ENCODE results near the gene RETREG2.

The RETREG2 gene

DNA sequence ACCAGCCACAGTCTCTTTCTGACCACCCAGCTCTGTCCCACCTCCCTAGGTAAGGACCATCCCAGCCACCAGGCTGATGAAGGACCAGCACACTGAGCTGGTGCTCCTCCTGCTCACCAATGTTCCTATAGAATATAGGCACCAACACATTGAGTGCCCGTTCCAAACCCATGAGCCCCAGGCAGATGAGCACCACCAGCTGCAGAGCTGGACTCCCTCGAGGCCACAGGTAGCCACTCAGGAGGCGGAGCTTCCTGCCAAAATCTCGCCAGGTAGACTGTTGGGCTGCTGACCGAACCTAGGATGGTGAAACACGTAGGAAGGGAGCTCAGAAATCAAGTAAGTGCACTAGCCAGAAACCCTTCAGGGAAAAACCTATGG is 38.5 kb downstream of the RETREG2 start:
- no peak for DNase-seq

DNA sequence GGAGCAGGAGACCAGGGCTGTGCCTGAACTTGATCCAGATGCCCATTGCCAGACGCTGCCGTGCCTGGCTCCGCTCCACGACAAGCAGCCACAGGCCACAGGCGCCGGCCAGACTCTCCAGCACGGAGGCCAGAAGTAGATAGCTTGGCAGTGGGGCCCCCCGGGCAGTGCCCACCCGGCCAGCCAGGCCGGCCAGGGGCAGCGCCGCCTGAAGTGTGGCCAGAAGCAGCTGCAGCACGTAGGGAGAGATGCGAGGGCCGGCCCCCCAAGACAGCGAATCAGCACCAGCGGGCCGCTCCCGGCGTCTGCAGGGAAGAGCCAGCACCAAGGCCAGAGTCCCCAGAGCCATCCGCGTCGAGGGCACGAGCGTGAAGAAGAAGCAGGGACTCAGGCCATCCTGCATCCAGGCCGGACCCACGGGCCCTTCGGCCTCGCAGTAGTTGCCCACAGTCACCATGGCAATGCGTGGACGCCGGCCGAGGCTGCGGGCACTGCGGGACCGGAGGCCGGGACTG is 40.2 kb downstream of the RETREG2 start:
- peak; percentile 73 for DNase-seq

DNA sequence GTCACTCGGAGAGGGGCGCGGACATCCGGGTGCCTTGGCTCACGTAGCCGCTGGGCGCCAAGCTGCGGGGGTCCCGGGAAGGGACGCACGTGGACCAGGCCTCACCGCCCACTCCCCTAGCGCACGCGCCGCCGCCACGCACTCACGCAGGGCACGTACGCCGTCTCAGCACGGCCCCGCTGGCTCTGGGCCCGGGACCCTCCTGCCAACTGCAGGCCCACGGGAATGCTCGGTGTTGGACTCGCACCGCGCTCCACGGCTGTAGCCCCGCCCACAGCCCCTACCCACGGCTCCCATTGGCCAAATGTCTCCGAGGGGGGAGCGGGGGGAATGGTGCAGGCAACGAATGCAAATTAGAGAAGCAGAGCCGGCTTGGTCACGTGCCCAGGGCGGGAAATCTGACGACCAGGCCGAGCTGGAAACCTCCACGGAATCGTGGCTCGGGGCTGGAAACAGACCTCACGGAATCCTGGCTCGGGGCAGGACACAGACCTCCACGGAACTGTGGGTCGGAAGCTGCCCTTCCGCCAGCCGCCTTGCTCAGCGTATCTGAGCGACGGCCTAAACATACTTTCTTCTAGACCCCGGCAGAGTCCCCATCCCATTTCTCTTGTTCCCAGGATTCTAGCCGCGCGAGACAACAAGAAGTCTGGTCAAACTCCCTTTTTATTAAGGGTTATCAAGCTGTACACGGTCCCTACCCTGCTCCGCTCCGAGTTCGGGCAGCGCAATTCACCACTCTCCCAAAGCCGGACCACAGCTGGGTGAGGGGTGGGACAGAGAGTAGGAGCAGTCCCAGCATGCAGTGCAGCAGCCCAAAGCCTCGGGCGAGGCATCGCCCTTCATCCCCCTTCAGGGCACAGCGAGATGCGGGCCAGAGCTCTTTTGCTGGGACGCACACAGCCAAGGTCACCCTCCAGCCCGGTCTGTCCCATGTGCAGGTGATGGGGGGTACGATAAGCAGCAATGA is 40.9 kb downstream of the RETREG2 start, which contains the start of gene ABCB6:
ABCB6 (minus strand) TSS at position 227 of the 970 bp plus-strand sequence. CDS start 285 bp downstream, outside the sequence.
- peak; percentile 90 for DNase-seq

DNA sequence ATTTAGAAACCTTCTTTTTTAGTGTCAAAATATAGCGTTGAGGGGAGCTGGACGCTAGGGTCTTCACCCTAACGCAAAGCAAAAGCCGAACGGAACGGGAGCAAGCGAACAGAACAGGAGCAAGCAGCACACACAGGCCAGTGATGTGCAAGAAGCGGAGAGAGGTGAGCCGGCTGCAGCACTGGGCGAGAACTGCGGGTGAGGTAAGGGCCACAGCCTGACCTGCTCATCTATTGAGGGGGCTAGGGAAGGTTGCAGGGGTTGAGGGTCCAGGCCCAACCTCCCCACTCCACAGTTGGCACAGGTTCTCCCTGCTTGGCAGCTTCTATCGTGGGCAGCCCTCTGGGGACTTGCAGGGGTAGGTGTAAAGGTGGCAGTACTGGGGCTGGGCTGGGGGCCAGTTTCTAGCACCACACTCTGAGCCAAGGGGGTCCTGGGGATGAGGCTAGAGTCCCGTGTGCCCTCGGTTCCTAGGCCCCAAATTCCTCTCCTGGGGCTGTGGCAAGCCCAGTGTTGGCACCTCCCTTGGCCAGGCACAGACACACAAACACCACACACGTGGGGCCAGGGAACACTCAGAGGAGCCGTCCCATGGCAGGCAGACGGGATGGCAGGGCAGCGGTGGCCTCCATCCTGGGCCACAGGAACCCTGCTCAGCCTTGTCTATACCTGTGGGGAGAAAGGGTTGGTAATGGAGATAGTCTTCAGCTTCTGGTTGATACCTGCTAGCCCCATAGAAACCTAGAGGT is 41.9 kb downstream of the RETREG2 start:
- DNase-seq, result no peak

DNA sequence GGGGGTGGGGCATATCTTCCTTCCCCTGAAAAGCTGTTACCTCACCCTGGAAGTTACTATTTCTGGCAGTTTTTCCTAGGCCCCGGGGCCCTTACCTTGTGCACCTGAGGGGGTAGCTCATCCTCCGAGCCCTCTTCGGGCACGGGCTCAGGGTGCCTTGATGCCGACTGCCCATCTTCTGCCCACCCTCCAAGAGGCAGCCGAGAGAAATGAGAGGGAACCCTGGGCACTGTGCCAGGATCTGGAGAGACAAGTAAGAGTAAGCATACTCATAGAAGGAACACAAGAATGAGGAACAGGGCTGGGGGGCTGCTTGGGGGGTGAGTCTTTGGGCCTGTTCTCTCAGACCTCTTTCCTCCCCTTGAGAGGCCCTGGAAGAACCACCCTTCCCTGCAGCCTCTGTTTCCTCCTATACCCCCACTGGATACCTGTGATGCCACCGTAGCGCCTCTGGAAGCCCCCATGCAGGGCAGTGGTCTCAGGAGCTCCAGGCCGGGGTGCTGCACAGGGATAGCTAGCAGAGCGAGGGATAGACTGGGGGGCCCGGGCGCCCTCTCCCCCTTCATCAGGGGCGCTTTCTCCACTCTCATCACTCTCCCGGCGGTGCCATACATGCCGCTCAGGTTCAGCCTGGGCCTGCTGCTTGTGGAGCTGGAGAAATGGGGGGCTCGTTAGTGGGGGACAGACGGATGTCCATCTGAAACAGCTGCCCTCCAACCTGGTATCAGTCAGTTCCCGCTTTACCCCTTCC is 42.8 kb downstream of the RETREG2 start:
- no peak for DNase-seq

DNA sequence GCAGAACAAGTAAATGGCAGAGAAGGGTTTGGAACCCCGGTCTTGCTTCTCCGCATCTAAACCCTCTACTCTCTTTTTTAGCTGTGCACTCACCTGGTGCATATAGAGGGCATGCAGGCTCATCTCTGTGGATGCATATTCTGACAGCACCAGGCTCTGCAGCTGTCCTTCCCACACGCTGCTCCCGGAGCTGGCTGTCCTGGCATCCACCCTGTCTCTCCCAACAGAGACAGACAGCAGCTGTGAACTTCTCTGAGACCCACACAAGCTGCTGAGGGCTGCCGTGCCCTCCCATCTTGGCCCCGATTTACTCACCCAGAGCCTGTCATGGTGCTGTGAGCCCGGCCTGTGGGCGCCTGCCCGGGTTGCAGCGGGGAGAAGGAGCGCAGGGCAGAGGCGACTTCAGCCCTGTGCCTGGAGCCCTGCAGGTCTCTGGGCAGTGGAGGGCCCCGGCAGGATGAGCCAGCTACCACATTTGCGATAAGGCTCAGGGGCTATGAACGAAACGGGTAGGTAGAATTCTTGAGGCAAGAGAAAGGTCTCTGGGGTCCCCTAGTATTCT is 44.0 kb downstream of the RETREG2 start:
- DNase-seq, result no peak

DNA sequence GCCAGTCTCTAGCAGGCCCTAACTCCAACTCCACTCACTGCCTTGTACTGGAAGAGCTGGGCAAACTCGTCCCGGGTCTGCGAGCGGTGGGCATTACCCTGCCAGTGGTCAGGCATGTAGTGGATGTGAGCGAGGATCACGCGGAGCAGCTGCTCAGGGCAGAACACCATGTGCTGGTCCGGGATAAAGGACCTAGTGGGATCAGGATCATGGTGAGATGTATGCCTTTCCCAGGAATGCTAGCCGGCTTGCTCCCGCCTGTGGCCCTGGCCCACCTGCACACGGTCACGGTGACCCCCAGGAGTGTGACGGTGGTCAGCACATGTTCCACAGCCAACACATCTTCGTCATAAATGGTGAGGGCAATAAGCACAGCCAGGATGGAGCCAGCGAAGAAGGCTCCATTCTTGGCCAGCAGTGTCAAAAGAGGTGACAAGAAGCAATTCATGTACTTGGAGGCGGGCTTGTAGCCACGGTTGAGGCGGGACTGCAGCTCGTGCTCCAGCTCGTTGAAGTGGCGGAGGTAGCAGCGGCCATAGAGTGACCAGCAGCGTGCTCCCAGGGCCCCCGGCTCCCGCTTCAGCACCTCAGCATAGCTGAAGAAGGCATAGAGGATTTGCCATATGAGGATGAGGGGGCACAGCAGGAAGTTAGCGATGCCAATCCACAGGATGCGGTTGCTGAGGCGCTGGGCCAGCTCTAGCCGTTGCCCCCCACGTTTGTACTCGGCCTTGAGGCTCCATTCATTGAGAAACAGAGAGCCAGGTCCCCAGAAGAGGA is 45.9 kb downstream of the RETREG2 start:
- no peak for DNase-seq

DNA sequence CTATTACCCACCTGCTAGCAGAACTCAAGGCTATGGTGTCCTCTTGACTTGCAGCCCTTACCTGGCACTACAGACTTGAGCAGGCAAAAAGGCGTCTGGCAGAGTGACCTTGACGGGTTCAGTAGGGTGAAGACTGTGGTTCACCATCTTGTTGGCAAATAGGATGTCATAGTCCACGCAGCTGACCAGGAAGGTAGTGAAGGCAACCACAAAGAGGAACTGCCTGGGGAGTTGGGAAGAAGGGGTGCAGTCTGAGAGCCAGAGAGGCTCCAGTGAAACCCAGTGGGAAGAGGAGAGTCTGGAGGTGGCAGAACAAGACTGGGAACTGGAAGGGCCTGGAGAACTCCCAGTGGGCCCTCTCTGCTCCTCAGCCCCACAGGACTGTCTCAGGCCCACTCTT is 47.3 kb downstream of the RETREG2 start:
- no peak for DNase-seq

DNA sequence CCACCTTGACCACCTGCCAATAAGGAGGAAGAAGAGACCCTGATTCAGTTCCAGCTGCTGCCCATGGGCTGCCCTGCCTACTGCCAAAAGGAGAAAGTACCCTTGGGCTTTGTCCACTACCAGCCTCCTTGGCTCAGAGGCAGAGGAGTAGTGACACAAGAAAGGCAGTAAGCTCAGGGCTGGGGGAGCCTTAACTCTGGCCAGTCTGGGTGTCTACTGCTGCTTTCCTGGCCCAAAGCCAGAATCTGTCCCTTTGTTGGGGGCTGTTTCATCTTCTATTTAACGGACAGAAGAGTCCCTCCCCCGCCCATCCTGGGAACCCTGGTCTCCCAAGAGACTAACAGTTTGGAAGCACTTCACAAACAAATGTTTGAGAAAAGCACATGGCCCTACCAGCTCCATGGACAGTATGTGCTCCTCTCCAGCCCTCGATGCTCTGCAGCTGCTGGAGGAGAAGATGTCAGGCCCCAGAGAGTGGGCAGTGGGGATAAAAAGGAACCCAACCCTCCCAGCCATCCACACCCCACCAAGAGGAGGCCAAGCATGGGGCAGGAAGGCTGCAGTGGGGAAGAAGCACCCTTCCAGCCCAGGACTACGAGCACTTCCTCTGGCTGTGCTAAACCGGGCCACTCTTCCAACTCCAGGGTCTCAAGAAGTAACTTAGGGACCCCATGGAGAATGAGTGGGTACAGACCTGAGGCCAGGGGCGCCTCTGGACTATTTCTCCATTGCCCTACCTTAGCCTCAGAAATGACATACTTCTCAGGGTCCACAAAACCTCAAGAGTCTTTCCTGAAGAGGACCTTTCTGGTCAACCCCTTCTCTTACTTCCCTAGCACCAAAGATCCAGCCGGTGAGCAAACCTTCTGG is 50.2 kb downstream of the RETREG2 start:
- no peak for DNase-seq

DNA sequence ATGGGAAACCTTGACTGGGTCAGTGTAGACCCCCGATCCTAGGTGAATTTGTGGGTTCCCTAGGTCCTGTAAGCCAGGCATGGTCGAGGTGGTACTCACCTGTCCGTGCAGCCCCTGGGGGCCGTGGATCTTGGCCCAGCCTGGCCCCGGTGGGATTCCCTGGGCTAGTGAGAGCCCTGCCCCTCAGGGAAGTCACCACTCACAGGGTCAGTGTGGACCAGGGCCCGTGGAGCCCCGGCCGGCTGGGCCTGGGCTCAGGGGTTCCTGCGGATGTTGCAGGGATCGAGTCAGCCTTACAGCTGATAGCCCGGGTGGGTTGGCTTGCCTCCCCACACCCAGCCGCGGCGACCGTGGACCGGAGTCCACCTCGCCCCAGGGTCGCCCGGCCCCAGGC is 50.8 kb downstream of the RETREG2 start:
- no peak for DNase-seq

DNA sequence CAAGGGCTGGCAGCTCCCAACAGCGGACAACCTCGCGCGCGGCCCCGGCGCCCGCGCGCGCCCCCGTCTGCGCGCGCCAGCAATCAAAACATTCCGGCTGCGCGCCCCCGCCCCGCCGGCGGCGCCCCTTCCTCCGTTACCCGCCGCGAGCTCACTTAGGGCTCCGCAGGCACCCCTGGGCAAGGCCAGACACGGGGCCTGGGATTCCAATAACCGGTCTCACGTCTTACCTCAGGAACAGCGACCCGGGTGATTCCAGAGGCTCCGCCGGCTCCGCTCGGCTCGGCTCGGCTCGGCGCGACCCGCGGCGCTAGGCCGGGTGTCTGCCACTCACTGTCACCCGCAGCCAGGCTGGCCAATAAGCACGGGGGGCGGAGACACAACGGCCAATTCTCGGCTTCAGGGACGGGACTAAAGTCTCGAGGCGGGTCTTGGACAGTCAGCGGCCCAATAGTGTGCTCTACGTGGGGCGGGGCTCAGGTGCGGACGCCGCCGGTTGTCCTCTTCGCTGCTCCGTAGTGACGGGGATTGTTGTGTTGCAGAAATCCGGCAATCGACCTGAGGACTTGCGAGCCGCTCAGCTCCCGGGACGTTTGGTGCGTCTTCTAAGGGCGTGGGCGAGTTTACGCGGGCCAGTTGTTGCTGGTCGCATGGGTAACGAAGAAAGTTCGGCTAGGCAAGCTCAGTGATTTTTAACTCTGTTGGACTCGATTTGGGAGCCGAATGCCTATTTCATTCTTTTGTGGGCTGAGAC is 51.4 kb downstream of the RETREG2 start, which contains the start of the genes ANKZF1 and ATG9A:
ANKZF1 (plus strand) TSS at position 502 of the 754 bp plus-strand sequence. CDS start 452 bp downstream, outside the sequence.
ATG9A (minus strand) TSS at position 332 of the 754 bp plus-strand sequence. CDS start 1,612 bp downstream, outside the sequence.
- peak; percentile 96 for DNase-seq

DNA sequence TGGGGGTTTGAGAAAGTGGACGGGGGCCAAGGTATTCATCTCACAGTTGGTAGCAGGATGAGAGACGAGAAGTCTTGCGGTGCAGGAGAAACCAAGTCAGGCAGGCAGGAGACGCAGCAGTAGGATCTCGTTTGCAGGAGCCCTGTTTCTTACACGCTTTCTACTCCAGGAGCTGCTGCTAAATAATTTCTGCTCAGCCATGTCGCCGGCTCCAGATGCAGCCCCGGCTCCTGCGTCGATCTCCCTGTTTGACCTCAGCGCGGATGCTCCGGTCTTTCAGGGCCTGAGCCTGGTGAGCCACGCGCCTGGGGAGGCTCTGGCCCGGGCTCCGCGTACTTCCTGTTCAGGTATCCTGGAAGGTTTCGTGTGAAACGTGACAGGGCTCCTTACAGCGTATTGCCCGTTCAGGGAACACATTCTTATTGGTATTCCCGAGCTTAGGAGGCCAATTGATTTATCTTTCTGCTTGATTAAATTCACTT is 52.0 kb downstream of the RETREG2 start:
- peak; percentile 33 for DNase-seq

DNA sequence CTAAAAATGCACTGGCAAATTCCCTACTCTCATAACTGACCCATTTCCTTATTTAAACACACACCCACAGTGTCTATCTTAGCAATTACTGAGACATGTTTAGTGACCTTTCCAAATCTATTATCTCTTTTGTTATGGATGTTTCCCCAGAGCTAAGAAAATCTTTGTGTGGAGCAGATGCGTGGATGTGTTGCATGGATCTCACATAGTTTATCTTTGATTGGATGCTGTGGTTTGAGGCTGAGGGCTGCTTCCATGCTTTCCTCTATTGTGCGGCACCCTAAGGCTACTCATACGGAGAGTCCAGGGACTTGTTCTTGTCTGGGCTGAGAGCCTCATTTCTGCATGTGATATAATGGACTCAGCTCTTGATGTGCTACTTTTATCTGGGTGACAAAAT is 56.3 kb downstream of the RETREG2 start:
- no peak for DNase-seq

Data from NCI-H146 (cell line).